RWPE1 (cell line): ENCODE results near the gene CCDC121.

Experiments
- CTCF ChIA-PET: fragments of 350-600 bp; sonication (Branson Sonifier 250); formaldehyde crosslinking; extraction: SDS; loops from one replicate; lab custom pipeline; 2021; lab: Yijun Ruan, JAX
- POLR2A ChIA-PET: fragments of 400-600 bp; formaldehyde crosslinking; extraction: SDS; loops from one replicate; lab custom pipeline; 2020; ENCODE audit warnings: antibody characterized with exemption; ENCODE audit not compliant: low non-redundant PET; lab: Yijun Ruan, JAX
- DNase-seq: peaks from one replicate; pipeline ENCODE4 v3.0.0; 2012; ENCODE audit warnings: low spot score
- H3K27ac ChIP-seq: fragments of 450-650 bp; 2 replicates; pipeline ENCODE4 v1.5.1; 2017
- CTCF ChIP-seq: fragments of 450-650 bp; conservative IDR thresholded peaks from 2 replicates; pipeline ENCODE4 v1.5.1; 2017; ENCODE audit warnings: low read depth, mild to moderate bottlenecking

The CCDC121 gene

GRCh38 chr2:27652341-27652740, 23.5 kb upstream of the CCDC121 start:
- CTCF ChIA-PET: no interaction called here

DNA sequence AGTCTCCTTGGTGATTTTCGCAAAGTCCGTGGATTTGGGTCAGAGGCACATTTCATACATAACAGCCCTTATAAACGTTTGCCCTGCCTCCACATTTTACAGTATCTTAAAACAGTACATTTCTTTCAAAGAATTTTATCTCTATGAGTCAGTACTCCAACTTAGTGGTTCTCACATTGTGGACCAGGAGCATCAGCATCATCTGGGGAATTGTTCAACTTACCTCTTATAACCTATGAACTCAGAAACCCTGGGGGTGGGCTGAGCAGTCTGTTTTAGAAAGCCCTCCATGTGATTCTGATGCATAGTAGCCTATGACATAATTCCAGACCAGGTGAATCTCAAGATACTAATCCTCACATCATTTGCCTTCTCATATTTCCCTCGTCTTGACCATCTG, 22.2 kb upstream of the CCDC121 start:
- no peak for DNase-seq
- H3K27ac ChIP-seq: no peak overlapping the region
- CTCF ChIA-PET: interaction anchor here (0.6 to 1.2 kb wide), 2 partner anchors 12 to 32 kb away, joined by 3 read pairs; no protein-coding TSS in a partner anchor
- POLR2A ChIA-PET: no interaction called here
- no peak for TF ChIP-seq CTCF

More at GRCh38 chr2:27652341-27652740, 23.5 kb upstream of the CCDC121 start:
- no peak for TF ChIP-seq CTCF
- POLR2A ChIA-PET: no interaction called here
- no peak overlapping the region for H3K27ac ChIP-seq
- no peak for DNase-seq

GRCh38 chr2:27647737-27648136, 18.9 kb upstream of the CCDC121 start:
- TF ChIP-seq CTCF: no peak
- ChIA-PET CTCF (interaction anchor here (0.9 kb wide), 1 partner anchor 21 kb away, joined by 7 read pairs; no protein-coding TSS in a partner anchor), POLR2A (no interaction called here)
- H3K27ac ChIP-seq: no peak overlapping the region
- DNase-seq: no peak

- ChIA-PET POLR2A (no interaction called here), CTCF (interaction anchor here (0.8 to 0.9 kb wide), 2 partner anchors 20 to 22 kb away, joined by 3 to 7 read pairs; no protein-coding TSS in a partner anchor)
- TF ChIP-seq CTCF: no peak
- no peak overlapping the region for H3K27ac ChIP-seq
- no peak for DNase-seq
These were observed 18.5 kb upstream of the CCDC121 start for GRCh38 chr2:27647289-27647688.

DNA sequence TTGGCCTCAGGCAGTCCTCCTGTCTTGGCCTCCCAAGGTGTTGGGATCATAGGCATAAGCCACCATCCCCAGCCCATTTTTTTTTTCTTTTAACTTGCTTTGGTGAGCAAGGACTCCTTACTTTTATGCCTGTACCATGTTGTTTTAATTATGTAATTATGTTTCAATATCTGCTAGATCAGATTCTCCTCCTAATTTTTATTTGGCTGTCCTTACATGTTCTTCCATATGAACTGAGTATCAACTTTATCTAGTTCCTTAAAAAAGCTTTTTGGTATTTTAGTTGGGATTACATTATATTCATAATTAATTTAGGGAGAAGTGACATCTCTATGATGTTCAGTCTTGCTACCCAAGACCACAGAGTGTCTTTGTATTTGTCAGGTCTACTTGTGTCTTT, 16.4 kb upstream of the CCDC121 start:
- no peak overlapping the region for H3K27ac ChIP-seq
- no peak for TF ChIP-seq CTCF
- CTCF ChIA-PET: no interaction called here
- DNase-seq: no peak
- POLR2A ChIA-PET: no interaction called here

DNA sequence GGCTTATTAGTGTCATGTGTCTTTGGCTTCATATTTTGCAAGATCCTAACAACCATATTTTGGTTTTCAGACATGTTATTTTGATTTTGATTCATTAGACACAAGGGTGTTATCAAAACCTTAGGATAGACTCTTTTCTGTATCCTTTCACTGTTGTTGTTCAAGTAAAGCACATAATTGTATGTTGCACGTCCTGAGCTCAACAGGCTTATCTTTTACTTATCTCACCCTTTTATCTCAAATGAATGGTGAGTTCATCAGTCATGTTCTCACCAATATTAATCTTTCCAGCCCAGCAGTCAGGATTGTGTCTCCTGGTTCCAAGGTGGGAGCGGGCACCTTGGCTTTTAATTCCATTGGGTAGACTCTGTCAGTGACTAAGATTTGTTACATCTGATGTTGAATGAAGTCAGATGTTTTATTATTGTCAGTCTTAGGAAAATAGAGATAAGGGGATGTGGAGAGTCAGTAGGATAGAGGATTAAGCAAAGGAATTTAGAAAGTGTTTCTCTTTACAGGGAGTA, 12.0 kb upstream of the CCDC121 start:
- POLR2A ChIA-PET: no interaction called here
- no peak overlapping the region for H3K27ac ChIP-seq
- no peak for TF ChIP-seq CTCF
- DNase-seq: no peak
- CTCF ChIA-PET: no interaction called here
